Measurements from ENCODE around the gene LRMDA.

GRCh38 chr10:75678527-75678926, 247.1 kb downstream of the LRMDA start:
- TF ChIP-seq CBX2 (IDR thresholded peaks at IDR 0.05; ENCODE audit: borderline replicate concordance, low read depth), result no peak
- TF ChIP-seq NR3C1 (IDR thresholded peaks at IDR 0.05), result no peak
- no peak for TF ChIP-seq ESRRA (IDR thresholded peaks at IDR 0.05; ENCODE audit: borderline replicate concordance, low read length)
- no peak for TF ChIP-seq POLR2A (IDR thresholded peaks at IDR 0.05; ENCODE audit: low read length)
- no peak for TF ChIP-seq CEBPB (IDR thresholded peaks at IDR 0.05)
- no peak for TF ChIP-seq CTCF (IDR thresholded peaks at IDR 0.05)
- no peak for TF ChIP-seq SMC3 (IDR thresholded peaks at IDR 0.05)
- TF ChIP-seq MYC (IDR thresholded peaks at IDR 0.05; ENCODE audit: borderline replicate concordance, low read length), result no peak
- no peak for TF ChIP-seq FOSL2 (IDR thresholded peaks at IDR 0.05)
- no peak for TF ChIP-seq FOSL2 (CRISPR knock-in tag; IDR thresholded peaks at IDR 0.05)
- no peak for TF ChIP-seq EP300 (IDR thresholded peaks at IDR 0.05)
- no peak for TF ChIP-seq PHF8 (IDR thresholded peaks at IDR 0.05; ENCODE audit: borderline replicate concordance, low read depth)
- TF ChIP-seq MAX (IDR thresholded peaks at IDR 0.05), result no peak
- TF ChIP-seq HDAC2 (IDR thresholded peaks at IDR 0.05), result no peak

All from A549 (cell line).